ENCODE results near the gene TRAPPC2L.

The TRAPPC2L gene

DNA sequence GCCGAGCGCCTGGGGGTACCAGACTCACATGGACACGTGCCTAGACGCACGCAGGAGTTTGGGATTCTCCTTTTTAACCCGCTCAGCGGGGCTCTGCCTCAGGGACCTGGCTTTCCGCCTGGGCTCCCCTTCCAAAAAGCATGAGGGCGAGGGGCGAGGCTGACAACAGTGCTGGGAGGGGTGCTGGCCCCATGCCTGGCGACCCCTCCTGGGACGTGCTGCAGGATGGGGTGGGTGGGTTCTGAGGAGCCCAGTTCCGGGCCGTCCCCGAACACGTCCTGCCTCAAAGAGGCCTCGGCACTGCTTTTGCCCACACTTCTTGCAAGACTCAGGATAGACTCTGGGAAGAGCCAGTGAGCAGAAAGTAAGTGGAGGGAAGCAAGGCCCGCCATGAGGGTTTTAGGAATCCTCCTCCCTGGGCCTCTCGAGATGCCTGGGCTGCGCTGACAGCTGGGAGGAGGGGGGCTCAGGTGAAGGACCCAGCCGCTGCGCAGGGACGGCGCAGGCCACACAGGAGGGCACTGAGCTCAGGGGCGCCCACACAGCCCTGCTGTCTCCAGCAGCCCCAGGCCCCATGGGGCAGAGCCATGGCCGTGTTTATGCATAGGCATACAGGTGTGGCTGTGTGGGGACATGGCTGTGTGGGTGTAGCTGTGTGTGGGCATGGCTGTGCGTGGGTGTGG lies 24.9 kb downstream of the TRAPPC2L start:
- no peak for DNase-seq (ENCODE audit: low read depth)
- TF ChIP-seq, protein P1, sequence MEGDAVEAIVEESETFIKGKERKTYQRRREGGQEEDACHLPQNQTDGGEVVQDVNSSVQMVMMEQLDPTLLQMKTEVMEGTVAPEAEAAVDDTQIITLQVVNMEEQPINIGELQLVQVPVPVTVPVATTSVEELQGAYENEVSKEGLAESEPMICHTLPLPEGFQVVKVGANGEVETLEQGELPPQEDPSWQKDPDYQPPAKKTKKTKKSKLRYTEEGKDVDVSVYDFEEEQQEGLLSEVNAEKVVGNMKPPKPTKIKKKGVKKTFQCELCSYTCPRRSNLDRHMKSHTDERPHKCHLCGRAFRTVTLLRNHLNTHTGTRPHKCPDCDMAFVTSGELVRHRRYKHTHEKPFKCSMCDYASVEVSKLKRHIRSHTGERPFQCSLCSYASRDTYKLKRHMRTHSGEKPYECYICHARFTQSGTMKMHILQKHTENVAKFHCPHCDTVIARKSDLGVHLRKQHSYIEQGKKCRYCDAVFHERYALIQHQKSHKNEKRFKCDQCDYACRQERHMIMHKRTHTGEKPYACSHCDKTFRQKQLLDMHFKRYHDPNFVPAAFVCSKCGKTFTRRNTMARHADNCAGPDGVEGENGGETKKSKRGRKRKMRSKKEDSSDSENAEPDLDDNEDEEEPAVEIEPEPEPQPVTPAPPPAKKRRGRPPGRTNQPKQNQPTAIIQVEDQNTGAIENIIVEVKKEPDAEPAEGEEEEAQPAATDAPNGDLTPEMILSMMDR (IDR thresholded peaks at IDR 0.05; ENCODE audit: low read length, missing control alignments): no peak
- no peak overlapping the region for H3K4me3 ChIP-seq (replicated peaks; ENCODE audit: low read depth, low read length)

DNA sequence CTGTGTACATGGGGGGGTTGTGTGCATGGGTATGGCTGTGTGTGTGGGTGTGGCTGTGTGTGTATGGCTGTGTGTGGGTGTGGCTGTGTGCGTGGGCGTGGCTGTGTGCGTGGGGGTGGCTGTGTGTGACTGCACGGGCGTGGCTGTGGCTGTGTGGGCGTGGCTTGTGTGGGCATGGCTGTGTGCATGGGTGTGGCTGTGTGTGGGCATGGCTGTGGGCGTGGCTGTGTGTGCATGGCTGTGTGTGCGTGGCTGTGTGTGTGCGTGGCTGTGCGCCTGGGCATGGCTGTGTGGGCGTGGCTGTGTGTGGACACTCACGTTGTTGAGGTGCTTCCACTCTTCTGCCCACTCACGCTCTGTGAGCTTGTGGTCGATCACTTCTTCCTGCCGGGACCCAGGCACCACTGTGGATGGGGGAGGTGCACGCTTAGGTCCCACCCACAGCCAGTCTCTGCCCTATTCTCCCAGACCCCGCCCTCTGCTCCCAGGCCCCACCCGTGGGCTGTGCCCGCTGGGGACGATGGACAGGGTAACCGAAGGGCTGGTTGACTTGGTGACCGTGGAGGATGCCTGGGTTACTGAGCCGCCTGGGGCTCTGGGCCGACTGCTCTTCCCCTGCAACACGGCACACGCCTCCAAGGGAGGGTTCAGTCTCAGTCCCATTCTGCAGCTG lies 25.6 kb downstream of the TRAPPC2L start:
- DNase-seq (ENCODE audit: low read depth): no peak
- TF ChIP-seq, protein P1 (IDR thresholded peaks at IDR 0.05; ENCODE audit: low read length, missing control alignments): no peak
- no peak overlapping the region for H3K4me3 ChIP-seq (replicated peaks; ENCODE audit: low read depth, low read length)

DNA sequence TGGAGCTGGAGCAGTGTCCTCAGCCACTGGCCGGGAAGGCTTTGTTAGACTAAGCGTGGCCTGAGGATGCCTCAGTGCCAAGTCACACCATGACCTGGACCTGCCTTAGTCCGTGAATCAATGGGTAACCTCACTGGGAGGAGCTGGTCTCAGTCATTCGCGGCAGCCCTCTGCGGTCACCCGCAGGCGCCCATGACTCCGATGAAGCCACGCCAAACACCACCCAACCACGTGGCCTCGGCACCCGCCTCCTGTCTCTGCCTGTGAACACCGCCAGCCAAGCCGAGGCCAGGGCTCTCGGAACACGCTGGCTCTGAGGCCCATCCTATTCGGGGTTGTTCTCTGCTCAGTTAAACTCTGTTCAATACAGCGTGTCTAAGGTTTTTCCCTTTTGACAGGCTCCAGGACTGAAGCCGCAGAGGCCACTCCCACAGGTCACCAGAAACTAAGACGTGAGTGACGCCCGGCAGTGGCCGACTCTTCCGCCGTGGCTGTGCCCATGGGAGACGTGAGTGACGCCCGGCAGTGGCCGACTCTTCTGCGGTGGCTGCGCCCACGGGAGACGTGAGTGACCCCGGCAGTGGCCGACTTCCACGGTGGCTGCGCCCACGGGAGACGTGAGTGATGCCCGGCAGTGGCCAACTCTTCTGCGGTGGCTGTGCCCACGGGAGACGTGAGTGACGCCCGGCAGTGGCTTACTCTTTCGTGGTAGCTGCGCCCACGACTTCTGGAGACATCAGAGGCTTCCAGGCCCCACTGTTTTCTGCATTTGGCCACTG lies 26.4 kb downstream of the TRAPPC2L start:
- DNase-seq (ENCODE audit: low read depth): no peak
- H3K4me3 ChIP-seq (replicated peaks; ENCODE audit: low read depth, low read length): no peak overlapping the region
- TF ChIP-seq, protein P1 (IDR thresholded peaks at IDR 0.05; ENCODE audit: low read length, missing control alignments): no peak

DNA sequence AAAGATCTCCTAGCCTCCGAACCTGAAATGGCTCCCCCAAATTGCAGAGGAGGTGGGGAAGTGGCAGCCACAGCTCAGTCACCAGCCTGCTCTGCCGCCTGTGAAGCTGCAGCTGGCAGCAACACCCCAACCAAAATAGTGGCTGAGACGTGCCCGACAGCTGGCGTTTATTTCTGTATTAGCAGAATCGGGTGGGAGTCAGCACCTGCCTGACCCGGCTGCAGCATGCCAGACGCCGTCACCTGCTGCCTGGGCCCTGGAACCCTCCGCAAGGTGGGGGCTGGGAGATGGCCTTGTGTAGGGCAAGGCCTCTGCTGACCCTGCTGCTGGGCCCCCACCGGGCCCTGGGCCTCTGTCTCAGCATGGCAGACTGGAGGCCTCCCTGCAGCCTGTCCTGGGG lies 27.0 kb downstream of the TRAPPC2L start:
- H3K4me3 ChIP-seq (replicated peaks; ENCODE audit: low read depth, low read length): no peak overlapping the region
- TF ChIP-seq, protein P1 (IDR thresholded peaks at IDR 0.05; ENCODE audit: low read length, missing control alignments): no peak
- no peak for DNase-seq (ENCODE audit: low read depth)

DNA sequence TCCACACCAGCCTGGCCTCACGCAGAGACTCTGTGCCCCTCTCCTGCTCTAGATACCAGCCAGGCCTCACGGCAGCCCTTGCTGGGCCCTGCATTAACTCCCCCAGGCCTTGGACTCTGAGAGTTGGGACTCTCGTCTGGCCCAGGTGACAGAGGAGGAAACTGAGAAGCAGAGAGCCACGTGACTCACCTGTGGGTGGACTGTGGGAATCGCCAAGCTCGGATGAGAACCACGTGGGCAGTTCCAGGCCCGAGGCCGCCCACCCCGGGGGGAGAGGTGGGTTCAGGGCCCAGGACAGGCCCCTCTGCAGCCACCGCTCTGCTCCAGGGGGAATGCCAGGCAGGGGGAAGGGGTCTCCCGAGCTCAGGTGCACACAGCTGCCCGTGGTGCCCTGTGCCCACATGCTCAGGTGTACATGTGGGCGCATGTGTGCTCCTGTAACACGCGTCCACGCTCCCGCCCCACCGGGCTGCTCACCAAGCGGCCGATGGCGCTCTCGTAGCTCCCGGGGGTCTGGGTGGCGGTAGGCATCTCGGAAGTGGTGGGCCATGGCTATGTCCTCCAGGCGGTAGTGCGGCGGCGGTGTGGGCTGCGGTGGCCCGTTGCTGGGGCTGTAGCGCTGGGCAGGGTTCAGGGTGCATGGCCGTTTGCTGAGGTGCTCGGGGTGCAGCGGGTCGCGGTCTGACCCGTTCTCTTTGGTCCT lies 27.8 kb downstream of the TRAPPC2L start:
- no peak for DNase-seq (ENCODE audit: low read depth)
- TF ChIP-seq, protein P1 (IDR thresholded peaks at IDR 0.05; ENCODE audit: low read length, missing control alignments): no peak
- no peak overlapping the region for H3K4me3 ChIP-seq (replicated peaks; ENCODE audit: low read depth, low read length)

DNA sequence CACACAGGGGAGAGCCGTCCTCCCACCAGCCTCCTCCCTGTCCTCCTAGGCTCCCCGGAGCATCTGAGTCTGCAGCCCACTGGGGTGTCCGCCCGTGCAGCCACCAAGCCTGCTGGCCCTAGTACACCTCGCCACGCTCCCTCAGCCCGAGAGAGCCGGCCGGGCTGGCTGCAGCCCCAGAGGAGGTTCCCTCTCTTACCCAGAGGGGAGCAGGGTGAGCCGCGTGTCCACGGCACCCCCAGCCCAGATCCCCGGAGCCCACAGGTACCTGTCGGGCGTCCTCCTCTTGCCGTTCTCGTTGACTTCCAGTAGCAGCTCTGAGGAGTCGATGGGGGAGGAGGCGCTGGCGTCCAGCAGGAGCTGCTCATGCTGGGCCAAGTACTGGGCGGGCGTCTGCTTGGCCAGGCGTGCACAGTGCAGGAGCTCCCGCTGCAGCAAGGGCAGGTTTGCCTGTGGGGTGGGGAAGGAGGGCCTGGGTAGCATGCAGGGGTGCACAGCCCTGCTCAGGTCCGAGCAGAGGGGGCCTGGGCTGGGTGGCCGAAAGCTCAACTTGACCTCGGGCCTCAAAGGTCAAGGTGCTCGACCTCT lies 28.9 kb downstream of the TRAPPC2L start:
- TF ChIP-seq, protein P1 (IDR thresholded peaks at IDR 0.05; ENCODE audit: low read length, missing control alignments): no peak
- DNase-seq (ENCODE audit: low read depth): no peak
- H3K4me3 ChIP-seq (replicated peaks; ENCODE audit: low read depth, low read length): no peak overlapping the region
